KMS-11 (cell line): Measurements from ENCODE around the gene ATP6V1F.

Experiments
- H2AFZ ChIP-seq: fragments of 200-600 bp; sonication (generic); 2 replicates; pipeline ENCODE4 v1.6.1; 2016; ENCODE audit warnings: antibody characterized with exemption, mixed run types, low read depth
- H3K27ac ChIP-seq: fragments of 200-600 bp; sonication (generic); 2 replicates; pipeline ENCODE4 v1.6.1; 2016; ENCODE audit warnings: mild to moderate bottlenecking, mixed run types
- H3K27me3 ChIP-seq: fragments of 200-600 bp; sonication (generic); 2 replicates; pipeline ENCODE4 v1.6.1; 2017; ENCODE audit warnings: mild to moderate bottlenecking, low read depth, mixed run types, moderate library complexity; ENCODE audit not compliant: insufficient read depth
- H3K36me3 ChIP-seq: fragments of 200-600 bp; sonication (generic); 2 replicates; pipeline ENCODE4 v1.6.1; 2017; ENCODE audit warnings: mild to moderate bottlenecking, mixed run types; ENCODE audit not compliant: insufficient read depth
- H3K4me1 ChIP-seq: fragments of 200-600 bp; sonication (generic); 2 replicates; pipeline ENCODE4 v1.6.1; 2016; ENCODE audit warnings: mild to moderate bottlenecking, low read depth, mixed run types; ENCODE audit not compliant: poor library complexity, severe bottlenecking
- H3K4me2 ChIP-seq: fragments of 200-600 bp; sonication (generic); 2 replicates; pipeline ENCODE4 v1.7.0; 2016; ENCODE audit warnings: mild to moderate bottlenecking, mixed run types
- H3K4me3 ChIP-seq: fragments of 200-600 bp; sonication (generic); IDR thresholded peaks from 2 replicates; pipeline ENCODE4 v1.6.1; 2017; ENCODE audit warnings: low read depth, low read length, mixed read lengths; ENCODE audit not compliant: insufficient read depth
- H3K79me2 ChIP-seq: fragments of 200-600 bp; sonication (generic); 2 replicates; pipeline ENCODE4 v1.6.1; 2016; ENCODE audit warnings: low read depth, mixed run types; ENCODE audit not compliant: insufficient read depth
- H3K9ac ChIP-seq: fragments of 200-600 bp; sonication (generic); 2 replicates; pipeline ENCODE4 v1.6.1; 2016; ENCODE audit warnings: mild to moderate bottlenecking, mixed run types
- H4K20me1 ChIP-seq: fragments of 200-600 bp; sonication (generic); 2 replicates; pipeline ENCODE4 v1.6.1; 2016; ENCODE audit warnings: mild to moderate bottlenecking, mixed run types; ENCODE audit not compliant: insufficient read depth
- TF ChIP-seq, protein P1 (sequence below): fragments of 200-600 bp; sonication (generic); conservative IDR thresholded peaks from 2 replicates; pipeline ENCODE4 v1.6.1; 2017; ENCODE audit warnings: low read depth, mild to moderate bottlenecking, antibody characterized with exemption, low read length, moderate library complexity, mixed read lengths

The ATP6V1F gene

DNA sequence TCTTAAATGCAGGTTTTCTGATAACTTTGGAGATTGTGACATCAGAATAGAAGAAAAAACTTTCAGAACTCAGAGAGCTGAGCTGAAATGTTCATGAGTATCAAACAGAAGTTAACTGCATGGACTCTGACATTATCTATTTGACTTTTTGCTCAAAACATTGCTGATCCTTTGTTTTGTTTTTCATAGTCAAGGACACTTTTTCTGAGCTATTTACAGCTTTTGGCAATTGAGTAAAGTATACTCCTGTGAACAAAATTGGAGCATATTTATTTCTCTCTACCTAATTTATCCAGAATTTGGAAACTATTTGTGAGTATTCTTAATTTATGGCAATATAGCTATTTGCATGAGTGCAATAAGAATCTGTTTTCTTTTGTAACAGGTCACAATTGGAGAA lies 36.7 kb downstream of the ATP6V1F start:
- Histone ChIP-seq H3K9ac (no peak overlapping the region), H3K4me3 (no peak overlapping the region), H3K4me2 (no peak overlapping the region), H2AFZ (no peak overlapping the region), H3K36me3 (no peaks in the 10 kb centered on the region), H3K27me3 (no peaks in the 10 kb centered on the region), H3K79me2 (no peaks in the 10 kb centered on the region), H4K20me1 (no peaks in the 10 kb centered on the region), H3K4me1 (peaks cover 2% of the 10 kb centered on the region), H3K27ac (no peak overlapping the region)
- TF ChIP-seq, protein P1, sequence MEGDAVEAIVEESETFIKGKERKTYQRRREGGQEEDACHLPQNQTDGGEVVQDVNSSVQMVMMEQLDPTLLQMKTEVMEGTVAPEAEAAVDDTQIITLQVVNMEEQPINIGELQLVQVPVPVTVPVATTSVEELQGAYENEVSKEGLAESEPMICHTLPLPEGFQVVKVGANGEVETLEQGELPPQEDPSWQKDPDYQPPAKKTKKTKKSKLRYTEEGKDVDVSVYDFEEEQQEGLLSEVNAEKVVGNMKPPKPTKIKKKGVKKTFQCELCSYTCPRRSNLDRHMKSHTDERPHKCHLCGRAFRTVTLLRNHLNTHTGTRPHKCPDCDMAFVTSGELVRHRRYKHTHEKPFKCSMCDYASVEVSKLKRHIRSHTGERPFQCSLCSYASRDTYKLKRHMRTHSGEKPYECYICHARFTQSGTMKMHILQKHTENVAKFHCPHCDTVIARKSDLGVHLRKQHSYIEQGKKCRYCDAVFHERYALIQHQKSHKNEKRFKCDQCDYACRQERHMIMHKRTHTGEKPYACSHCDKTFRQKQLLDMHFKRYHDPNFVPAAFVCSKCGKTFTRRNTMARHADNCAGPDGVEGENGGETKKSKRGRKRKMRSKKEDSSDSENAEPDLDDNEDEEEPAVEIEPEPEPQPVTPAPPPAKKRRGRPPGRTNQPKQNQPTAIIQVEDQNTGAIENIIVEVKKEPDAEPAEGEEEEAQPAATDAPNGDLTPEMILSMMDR: no peak

DNA sequence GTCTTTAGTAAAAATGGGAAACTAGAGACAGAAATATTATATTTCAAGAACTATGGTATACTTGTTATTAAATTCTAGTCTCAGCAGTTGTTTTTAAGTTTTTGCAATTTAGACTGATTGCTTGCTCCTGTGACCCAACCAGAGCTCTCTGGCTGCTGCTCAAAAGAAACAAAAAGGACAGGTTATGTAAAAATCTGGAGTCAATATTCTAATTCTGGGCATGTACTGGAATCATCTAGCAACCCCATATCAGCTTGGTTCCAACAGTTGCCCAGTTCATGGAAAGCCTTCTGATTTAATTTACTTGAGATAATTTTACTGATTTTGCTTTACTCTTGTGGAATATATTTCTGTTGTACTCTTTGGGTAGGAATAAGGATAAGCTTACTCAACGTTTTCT lies 37.6 kb downstream of the ATP6V1F start:
- Histone ChIP-seq H3K4me3 (no peak overlapping the region), H3K4me1 (peaks cover 8% of the 10 kb centered on the region), H3K4me2 (no peak overlapping the region), H4K20me1 (no peaks in the 10 kb centered on the region), H3K9ac (no peak overlapping the region), H3K27me3 (no peaks in the 10 kb centered on the region), H2AFZ (no peak overlapping the region), H3K79me2 (no peaks in the 10 kb centered on the region), H3K36me3 (no peaks in the 10 kb centered on the region), H3K27ac (no peak overlapping the region)
- TF ChIP-seq, protein P1: no peak

DNA sequence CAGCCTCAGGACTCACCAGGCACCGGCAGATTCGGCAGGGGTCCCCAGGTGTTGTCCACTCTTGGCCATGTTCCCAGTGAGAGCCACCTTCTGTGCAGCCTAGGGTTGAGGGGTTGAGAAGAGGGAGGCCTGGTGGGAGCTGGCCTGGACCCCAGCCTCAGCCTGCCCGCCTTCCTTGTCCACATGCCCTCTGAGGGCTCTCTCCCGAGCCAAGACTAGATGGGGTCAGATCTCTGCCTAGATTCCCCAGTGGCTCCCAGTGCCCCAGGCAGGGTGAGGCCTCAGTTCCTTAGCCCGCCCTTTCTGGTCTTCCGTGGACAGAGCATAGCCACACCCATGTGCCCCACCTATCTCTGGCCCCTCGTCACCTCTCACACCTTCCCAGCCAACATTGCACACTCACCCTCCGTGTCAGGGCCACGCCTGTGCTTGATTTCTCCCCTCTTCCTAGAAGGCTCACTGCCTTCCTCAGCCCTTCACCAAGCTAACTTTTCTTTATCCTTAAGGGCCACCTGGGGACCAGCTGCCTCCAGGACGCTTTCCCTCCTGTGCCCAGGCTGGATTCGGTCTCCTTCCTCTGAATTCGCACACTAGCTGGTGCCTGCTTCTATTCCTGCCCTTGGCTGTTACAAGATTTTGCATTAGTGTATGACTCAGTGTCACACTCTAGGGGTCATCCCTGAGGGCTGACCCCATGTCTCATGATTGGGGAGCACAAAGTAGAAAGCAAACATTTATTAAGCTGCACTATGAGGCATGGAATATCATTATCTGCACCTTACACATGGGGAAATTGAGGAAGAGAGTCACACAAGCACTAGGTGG lies 40.3 kb downstream of the ATP6V1F start:
- Histone ChIP-seq H3K4me1 (peaks cover 8% of the 10 kb centered on the region), H4K20me1 (no peaks in the 10 kb centered on the region), H3K27ac (no peak overlapping the region), H3K27me3 (no peaks in the 10 kb centered on the region; the same call in 1 of the 2 replicates), H2AFZ (no peak overlapping the region), H3K4me2 (no peak overlapping the region), H3K36me3 (no peaks in the 10 kb centered on the region), H3K9ac (no peak overlapping the region), H3K4me3 (no peak overlapping the region), H3K79me2 (no peaks in the 10 kb centered on the region)
- TF ChIP-seq, protein P1: no peak

DNA sequence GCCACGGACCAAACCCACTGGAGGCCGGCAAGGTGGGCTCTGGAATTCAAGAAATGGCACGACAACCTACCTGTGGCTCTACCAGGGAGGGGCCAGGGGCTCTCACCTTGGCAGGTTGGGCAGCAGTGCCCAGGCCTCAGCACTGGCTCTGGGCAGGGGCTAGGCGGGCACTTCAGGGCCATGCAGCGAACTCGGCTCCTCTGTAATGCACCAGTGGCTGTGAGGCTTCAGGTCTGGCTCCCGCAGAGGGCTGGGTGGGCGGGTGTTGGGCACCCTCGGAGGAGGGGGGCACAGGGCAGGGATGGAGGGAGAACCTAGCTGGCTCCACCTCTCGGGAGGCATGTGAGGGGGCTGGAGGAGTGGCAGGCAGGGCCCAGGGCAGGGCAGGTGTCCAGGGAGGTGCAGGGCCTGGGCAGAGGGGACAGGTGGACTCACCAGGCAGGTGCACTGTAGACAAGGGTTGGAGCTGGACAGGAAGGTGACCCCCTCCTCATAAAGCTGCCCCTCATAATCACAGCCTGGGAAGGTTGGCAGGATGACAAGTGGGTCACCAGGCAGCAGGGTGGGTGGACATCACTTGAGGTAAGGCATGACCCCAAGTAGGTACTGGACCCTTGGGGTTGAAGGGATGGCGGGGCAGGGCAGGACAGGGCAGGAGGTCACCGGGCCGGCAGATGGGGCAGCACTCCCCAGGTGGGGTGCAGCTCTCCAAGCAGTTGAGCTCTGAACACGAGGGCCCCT lies 41.1 kb downstream of the ATP6V1F start:
- TF ChIP-seq, protein P1: no peak
- peaks cover 8% of the 10 kb centered on the region for H3K4me1 ChIP-seq
- peak overlapping the region; percentile 81; the same call in 1 of the 2 replicates for H2AFZ ChIP-seq

More for the DNA sequence above, 41.1 kb downstream of the ATP6V1F start:
- no peak overlapping the region for H3K9ac ChIP-seq
- no peaks in the 10 kb centered on the region for H3K79me2 ChIP-seq
- no peak overlapping the region for H3K27ac ChIP-seq
- H3K4me3 ChIP-seq: no peak overlapping the region
- H3K27me3 ChIP-seq: peaks cover 3% of the 10 kb centered on the region; the same call in 1 of the 2 replicates
- H4K20me1 ChIP-seq: no peaks in the 10 kb centered on the region
- no peaks in the 10 kb centered on the region for H3K36me3 ChIP-seq
- no peak overlapping the region for H3K4me2 ChIP-seq
